A549 (cell line): ENCODE data around the gene BRPF3.

Source experiments
- BHLHE40 ChIP-seq: IDR thresholded peaks from 2 replicates; pipeline ENCODE4 v1.6.1; 2012; ENCODE audit warnings: low read depth, low read length, inconsistent platforms
- CHD2 ChIP-seq: fragments of 150-350 bp; IDR thresholded peaks from 2 replicates; pipeline ENCODE4 v1.6.1; 2014; ENCODE audit warnings: low read length; ENCODE audit not compliant: partially characterized antibody
- CTCF ChIP-seq: fragments of >200 bp; sonication (Bioruptor Twin); formaldehyde crosslinking; IDR thresholded peaks from 3 replicates; pipeline ENCODE4 v1.5.1; 2016
- ELK1 ChIP-seq: fragments of 150-350 bp; IDR thresholded peaks from 2 replicates; pipeline ENCODE4 v1.6.1; 2014; ENCODE audit warnings: low read depth, mild to moderate bottlenecking, low read length
- ESRRA ChIP-seq: fragments of 150-350 bp; IDR thresholded peaks from 2 replicates; pipeline ENCODE4 v1.6.1; 2014; ENCODE audit warnings: mild to moderate bottlenecking, low read length, borderline replicate concordance
- HMGXB4 ChIP-seq: fragments of 250-450 bp; sonication (Bioruptor Pico); IDR thresholded peaks from 2 replicates; pipeline ENCODE4 v1.5.0; 2021; ENCODE audit warnings: mild to moderate bottlenecking, moderate library complexity, borderline replicate concordance
- KDM1A ChIP-seq: fragments of 200-600 bp; sonication (generic); IDR thresholded peaks from 2 replicates; pipeline ENCODE4 v1.6.1; 2016; ENCODE audit warnings: low read depth, mild to moderate bottlenecking
- MAX ChIP-seq: IDR thresholded peaks from 2 replicates; pipeline ENCODE4 v1.6.1; 2012
- MAZ ChIP-seq: fragments of 150-350 bp; IDR thresholded peaks from 2 replicates; pipeline ENCODE4 v1.6.1; 2014; ENCODE audit warnings: antibody characterized with exemption, low read depth, low read length, borderline replicate concordance
- MYC ChIP-seq: IDR thresholded peaks from 2 replicates; pipeline ENCODE4 v1.6.1; 2012; ENCODE audit warnings: mild to moderate bottlenecking, inconsistent platforms, low read length, improper control_type of control experiment, borderline replicate concordance
- NR3C1 ChIP-seq: fragments of >200 bp; sonication (Bioruptor Twin); formaldehyde crosslinking; IDR thresholded peaks from 3 replicates; pipeline ENCODE4 v1.6.1; 2017
- POLR2A ChIP-seq: IDR thresholded peaks from 2 replicates; pipeline ENCODE4 v1.6.1; 2012; ENCODE audit warnings: mild to moderate bottlenecking, low read length
- SMC3 ChIP-seq: fragments of >200 bp; sonication (Bioruptor Twin); formaldehyde crosslinking; IDR thresholded peaks from 3 replicates; pipeline ENCODE4 v1.6.1; 2018; ENCODE audit warnings: inconsistent platforms
- USF2 ChIP-seq: fragments of 450-650 bp; IDR thresholded peaks from 2 replicates; pipeline ENCODE4 v1.6.1; 2014; ENCODE audit warnings: antibody characterized with exemption

GRCh38 chr6:36195471-36196112 lies 952 bp upstream of the BRPF3 start:
- TF ChIP-seq CTCF = no peak
- no peak for TF ChIP-seq SMC3
- no peak for TF ChIP-seq ELK1
- no peak for TF ChIP-seq MAX
- TF ChIP-seq POLR2A = no peak
- TF ChIP-seq HMGXB4 (CRISPR knock-in tag) = no peak
- no peak for TF ChIP-seq MYC
- no peak for TF ChIP-seq NR3C1
- no peak for TF ChIP-seq BHLHE40
- no peak for TF ChIP-seq KDM1A
- TF ChIP-seq MAZ = no peak
- no peak for TF ChIP-seq ESRRA
- no peak for TF ChIP-seq CHD2
- no peak for TF ChIP-seq USF2
